PFSK-1 (cell line): ENCODE results near the gene ELK3.

Experiments
- POLR2AphosphoS5 ChIP-seq: IDR thresholded peaks from 2 replicates; pipeline ENCODE4 v1.6.1; 2012; ENCODE audit warnings: low read depth, mild to moderate bottlenecking, control low read depth, low read length, moderate library complexity
- REST ChIP-seq, 2 experiments: IDR thresholded peaks; 2 replicates each; pipeline versions ENCODE4 v1.6.1 to v1.8.0; 2011 to 2012; ENCODE audit warnings: low read depth in 2 of 2, low read length in 2 of 2, control low read depth in 1 of 2, inconsistent platforms in 1 of 2, mild to moderate bottlenecking in 1 of 2, moderate library complexity in 1 of 2; ENCODE audit not compliant: insufficient read depth in 1 of 2
- SIN3A ChIP-seq: IDR thresholded peaks from 2 replicates; pipeline ENCODE4 v1.6.1; 2012; ENCODE audit warnings: mild to moderate bottlenecking, low read length, moderate library complexity, borderline replicate concordance; ENCODE audit not compliant: insufficient read depth
- TAF1 ChIP-seq: IDR thresholded peaks from 2 replicates; pipeline ENCODE4 v1.6.1; 2012; ENCODE audit warnings: low read length, control low read depth, borderline replicate concordance; ENCODE audit not compliant: insufficient read depth

GRCh38 chr12:96247563-96247962, 53.4 kb downstream of the ELK3 start:
- TF ChIP-seq POLR2AphosphoS5: no peak
- no peak for TF ChIP-seq REST (IDR thresholded peaks at IDR 0.05; ENCODE audit: insufficient read depth in 1 of 2, low read depth in 2 of 2, low read length in 2 of 2)
- TF ChIP-seq TAF1: no peak
- TF ChIP-seq SIN3A: no peak
